Amniotic epithelial cell (primary cell): Measurements from ENCODE around the gene ORC1.
A peak's percentile ranks its signal among the peaks of the same experiment; 100 is the strongest.

Source experiments
- DNase-seq: peaks from one replicate; pipeline ENCODE4 v3.0.0-alpha.2; 2010; ENCODE audit warnings: low read depth

ORC1 gene

DNA sequence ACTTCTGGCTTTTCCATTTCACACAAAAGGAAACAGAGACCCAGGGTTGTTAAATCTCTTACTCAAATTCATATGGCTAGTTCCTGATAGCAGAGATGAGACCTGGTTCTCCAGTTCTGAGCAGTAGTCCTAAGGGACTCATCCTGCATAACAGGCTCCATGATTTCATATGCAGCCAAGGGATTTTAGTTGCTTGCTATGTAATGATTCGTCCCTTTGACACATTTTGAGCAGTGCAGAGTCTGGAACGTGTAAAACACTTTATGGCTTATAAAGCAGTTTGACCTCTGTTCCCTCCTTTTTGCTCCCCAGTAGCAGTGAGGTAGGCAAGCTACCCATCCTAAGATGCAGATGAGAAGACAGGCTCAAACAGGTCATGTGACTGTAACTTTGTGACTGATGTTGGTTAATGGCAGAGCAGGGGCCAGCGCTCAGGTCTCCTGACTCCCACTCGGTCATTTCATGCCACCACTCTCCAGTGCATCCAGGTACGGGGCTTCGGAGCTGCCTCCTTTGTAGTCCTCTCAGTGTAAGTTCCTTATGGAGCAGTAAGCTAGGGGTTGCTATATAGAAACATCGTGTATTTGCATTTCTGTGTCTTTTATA is 62.5 kb downstream of the ORC1 start:
- DNase-seq = no peak

DNA sequence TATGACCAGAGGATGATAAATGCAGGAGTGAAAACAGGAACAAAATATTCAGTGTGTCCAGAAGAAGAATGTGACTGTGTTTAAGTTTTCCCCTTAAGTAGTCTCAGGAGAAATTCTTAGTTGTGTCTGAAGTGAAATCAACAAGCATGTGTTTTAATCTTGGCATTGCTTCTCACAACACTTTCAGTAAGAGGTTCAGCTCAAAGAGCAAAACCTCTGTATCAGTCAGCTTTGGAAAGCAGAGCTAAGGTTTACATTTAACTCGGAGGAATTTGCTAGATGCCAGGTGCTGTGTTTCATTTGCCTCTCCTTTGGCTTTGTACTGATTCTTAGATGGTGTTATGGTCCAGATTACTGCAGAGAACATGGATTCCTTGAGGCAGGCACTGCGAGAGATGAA is 66.8 kb downstream of the ORC1 start:
- DNase-seq = no peak

DNA sequence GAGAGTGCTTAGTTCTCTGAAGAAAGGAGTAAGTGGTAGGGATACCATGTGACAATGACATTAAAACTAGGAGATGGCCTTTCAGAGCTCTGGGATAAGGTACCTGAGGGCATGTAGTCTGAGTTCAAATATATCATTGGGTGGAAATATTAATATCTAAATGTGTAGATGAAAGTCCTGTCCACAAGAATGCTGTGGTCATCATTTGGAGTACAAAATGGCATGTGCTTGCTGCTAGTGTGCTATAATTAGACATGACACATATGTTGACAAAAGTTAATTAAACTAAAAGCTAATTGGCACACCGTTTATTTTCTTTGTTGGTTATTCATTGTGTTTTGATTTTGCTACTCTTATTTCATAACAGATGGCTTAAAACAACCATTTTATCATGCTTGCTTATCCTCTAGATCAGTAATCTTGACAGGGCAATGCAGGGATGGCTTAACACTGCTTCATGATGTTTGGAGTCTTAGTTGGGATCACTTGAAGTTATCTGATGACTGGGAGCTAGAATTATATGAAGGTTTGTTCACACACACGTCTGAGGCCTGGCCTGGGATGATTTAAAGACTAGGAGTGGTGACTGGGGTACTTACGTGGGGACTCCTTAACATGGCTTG is 69.2 kb downstream of the ORC1 start:
- DNase-seq = peak; percentile 46

DNA sequence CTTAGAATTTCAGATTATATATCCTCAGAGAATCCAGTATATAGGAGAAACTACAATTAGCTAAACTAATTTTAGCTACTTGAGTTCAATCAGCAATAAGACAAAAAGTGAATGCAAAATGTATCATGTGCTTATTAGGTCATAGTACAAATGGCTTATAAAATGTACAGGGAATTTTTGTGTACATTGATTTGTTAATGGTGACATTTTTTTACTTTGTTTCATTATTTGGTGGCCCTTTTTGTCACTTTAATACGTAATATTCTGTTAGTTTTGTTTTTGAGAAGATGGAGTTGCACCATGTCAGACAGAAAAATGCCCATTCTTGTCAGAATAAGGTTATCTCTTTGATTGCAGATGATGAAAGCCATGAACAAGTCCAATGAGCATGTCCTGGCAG is 71.8 kb downstream of the ORC1 start:
- DNase-seq = no peak

DNA sequence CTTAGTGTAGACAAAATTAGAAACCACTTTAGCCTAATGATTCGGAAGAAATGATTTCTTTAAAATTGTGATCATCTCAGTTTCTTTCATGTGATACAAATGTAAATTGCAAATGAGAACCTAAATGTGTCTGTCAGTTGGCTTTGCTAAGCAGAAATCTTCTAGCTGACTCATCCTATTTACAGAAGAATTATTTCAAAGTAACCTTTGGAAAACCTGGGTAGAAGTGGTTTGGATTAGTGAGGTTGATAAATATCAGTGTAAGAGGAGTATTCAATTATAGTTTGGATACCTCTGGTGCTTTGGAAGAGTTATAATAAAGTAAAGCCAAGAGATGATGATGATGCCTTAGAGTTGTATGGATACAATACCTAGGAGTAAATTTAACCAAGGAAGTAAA is 75.6 kb downstream of the ORC1 start:
- DNase-seq = no peak

DNA sequence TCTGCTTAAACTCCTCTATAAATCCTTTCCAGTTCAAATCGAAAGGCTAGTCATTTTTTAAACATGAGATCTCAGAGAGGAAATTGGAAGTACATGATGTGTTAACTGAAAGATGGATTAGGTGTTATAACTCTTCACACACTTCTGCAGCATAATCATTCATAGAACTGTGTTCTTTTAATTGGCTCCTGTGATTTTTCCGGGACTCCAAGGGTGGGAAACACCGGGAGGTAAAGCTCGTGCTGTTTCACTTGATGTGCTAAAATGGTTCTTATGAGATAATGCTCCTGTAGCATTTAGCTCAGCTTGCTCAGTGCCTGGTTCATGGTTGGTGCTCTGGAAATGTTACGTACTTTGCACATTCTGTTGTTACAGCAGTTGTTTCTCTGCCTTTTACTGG is 78.4 kb downstream of the ORC1 start:
- DNase-seq = no peak

DNA sequence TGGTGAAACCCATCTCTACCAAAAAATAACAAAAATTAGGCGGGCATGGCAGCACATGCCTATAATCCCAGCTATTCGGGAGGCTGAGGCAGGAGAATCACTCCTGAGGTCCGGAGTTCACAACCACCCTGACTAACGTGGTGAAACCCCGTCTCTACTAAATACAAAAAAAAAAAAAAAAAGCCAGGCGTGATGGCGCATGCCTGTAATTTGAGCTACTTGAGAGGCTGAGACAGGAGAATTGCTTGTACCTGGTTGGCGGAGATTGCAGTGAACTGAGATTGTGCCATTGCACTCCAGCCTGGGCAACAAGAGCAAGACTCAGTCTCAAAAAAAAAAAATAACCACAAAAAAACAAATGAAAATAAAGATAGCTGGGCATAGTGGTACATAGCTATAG is 80.5 kb downstream of the ORC1 start:
- DNase-seq = no peak
